Liver (tissue), 9 donors: Measurements from ENCODE around the gene PRKN. TPM values are rescaled to one million over a fixed set of nuclear protein-coding genes. Genes with fewer than 3 reads are reported as not detected.

Experiments
- DNase-seq: peaks from one replicate; pipeline ENCODE4 v3.0.0-alpha.2; 2017; ENCODE audit warnings: low spot score
- H3K27ac ChIP-seq, 2 donors: one replicate each; pipeline ENCODE4 v1.7.0; 2013; ENCODE audit warnings: inconsistent platforms in 2 of 2, low read length in 2 of 2, control low read depth in 1 of 2, low read depth in 1 of 2, mild to moderate bottlenecking in 1 of 2
- H3K27me3 ChIP-seq, 4 donors: one replicate each; pipeline versions ENCODE4 v1.6.1 to v1.7.0; 2013; ENCODE audit warnings: low read length in 3 of 4, inconsistent platforms in 1 of 4, mild to moderate bottlenecking in 1 of 4, moderate library complexity in 1 of 4; ENCODE audit not compliant: control insufficient read depth in 4 of 4, insufficient read depth in 4 of 4
- H3K36me3 ChIP-seq, 4 donors: one replicate each; pipeline versions ENCODE4 v1.6.1 to v1.7.0; 2013; ENCODE audit warnings: low read length in 3 of 4, mild to moderate bottlenecking in 3 of 4, low read depth in 1 of 4, moderate library complexity in 1 of 4; ENCODE audit not compliant: control insufficient read depth in 4 of 4, insufficient read depth in 3 of 4
- H3K4me1 ChIP-seq, 4 donors: one replicate each; pipeline versions ENCODE4 v1.6.1 to v1.7.0; 2013; ENCODE audit warnings: low read length in 3 of 4, mild to moderate bottlenecking in 3 of 4, moderate library complexity in 1 of 4; ENCODE audit not compliant: control insufficient read depth in 4 of 4, insufficient read depth in 4 of 4
- H3K4me3 ChIP-seq, 3 donors: one replicate each; pipeline versions ENCODE4 v1.6.1 to v1.7.0; 2013; ENCODE audit warnings: low read length in 3 of 3, control low read depth in 1 of 3, low read depth in 1 of 3, mild to moderate bottlenecking in 1 of 3
- H3K9ac ChIP-seq, 2 donors: one replicate each; pipeline ENCODE4 v1.7.0; 2013; ENCODE audit warnings: low read length in 2 of 2, mild to moderate bottlenecking in 2 of 2, moderate library complexity in 2 of 2, control low read depth in 1 of 2, low read depth in 1 of 2
- H3K9me3 ChIP-seq, 4 donors: one replicate each; pipeline versions ENCODE4 v1.6.1 to v1.7.0; 2013; ENCODE audit warnings: low read length in 3 of 4; ENCODE audit not compliant: control insufficient read depth in 4 of 4
- FOXA1 ChIP-seq: IDR thresholded peaks from 2 replicates; pipeline ENCODE4 v1.6.1; 2016; ENCODE audit warnings: antibody characterized with exemption
- GABPA ChIP-seq, 2 donors: IDR thresholded peaks in 1 of 2; conservative IDR thresholded peaks in 1 of 2; 2 replicates each; pipeline ENCODE4 v1.6.1; 2016; ENCODE audit warnings: antibody characterized with exemption in 2 of 2, mild to moderate bottlenecking in 1 of 2, moderate library complexity in 1 of 2
- HNF4A ChIP-seq, 2 donors: conservative IDR thresholded peaks; 2 replicates each; pipeline ENCODE4 v1.6.1; 2016; ENCODE audit warnings: antibody characterized with exemption in 2 of 2, mild to moderate bottlenecking in 2 of 2
- HNF4G ChIP-seq: IDR thresholded peaks from 2 replicates; pipeline ENCODE4 v1.6.1; 2016; ENCODE audit warnings: antibody characterized with exemption
- JUND ChIP-seq, 2 donors: IDR thresholded peaks; 2 replicates each; pipeline ENCODE4 v1.6.1; 2016; ENCODE audit warnings: antibody characterized with exemption in 2 of 2
- NR2F2 ChIP-seq: IDR thresholded peaks from 2 replicates; pipeline ENCODE4 v1.6.1; 2016; ENCODE audit warnings: antibody characterized with exemption
- RXRA ChIP-seq, 2 donors: IDR thresholded peaks; 2 replicates each; pipeline ENCODE4 v1.6.1; 2017 to 2018; ENCODE audit warnings: antibody characterized with exemption in 2 of 2, mild to moderate bottlenecking in 1 of 2
- SP1 ChIP-seq: IDR thresholded peaks from 2 replicates; pipeline ENCODE4 v1.6.1; 2018; ENCODE audit warnings: antibody characterized with exemption, mild to moderate bottlenecking
- TAF1 ChIP-seq: conservative IDR thresholded peaks from 2 replicates; pipeline ENCODE4 v1.6.1; 2016; ENCODE audit warnings: antibody characterized with exemption, mild to moderate bottlenecking
- WGBS: extraction: QIAGEN DNeasy Blood & Tissue Kit; methylation state at CpG from one replicate; pipeline ENCODE4 v1.1.7; 2013; 5-methylcytosine and 5-hydroxymethylcytosine counted together
- polyA plus RNA-seq, 2 donors: library from polyadenylated mRNA; stranded (reverse) in 1 of 2; unstranded in 1 of 2; fragments of 200-250 nt in 1 of 2; fragments of >200 nt in 1 of 2; fragmentation: Nextera tagmentation in 1 of 2; extraction: Ambion mirVana in 1 of 2; gene quantifications; one replicate each; pipeline versions ENCODE4 v1.2.1 to v1.2.3, GENCODE V29; 2013 to 2015
- total RNA-seq, 2 donors: library from RNA; depleted of rRNA; stranded (reverse); fragments of >200 nt; gene quantifications; one replicate each; pipeline ENCODE4 v1.2.3, GENCODE V29; 2014
- TF ChIP-seq, protein P1 (sequence below): IDR thresholded peaks from 2 replicates; pipeline ENCODE4 v1.6.1; 2016; ENCODE audit warnings: antibody characterized with exemption
- TF ChIP-seq, protein P2 (sequence below): fragments of 150-350 bp; IDR thresholded peaks from 2 replicates; pipeline ENCODE4 v1.5.1; 2017; ENCODE audit warnings: improper control_type of control experiment, low read depth, low read length; ENCODE audit not compliant: missing input control
- TF ChIP-seq, protein P3 (sequence below): IDR thresholded peaks from 2 replicates; pipeline ENCODE4 v1.6.1; 2016; ENCODE audit warnings: antibody characterized with exemption
- TF ChIP-seq, protein P4 (sequence below): IDR thresholded peaks from 2 replicates; pipeline ENCODE4 v1.6.1; 2016; ENCODE audit warnings: antibody characterized with exemption, mild to moderate bottlenecking
- TF ChIP-seq, protein P5 (sequence below): IDR thresholded peaks from 2 replicates; pipeline ENCODE4 v1.6.1; 2016; ENCODE audit warnings: antibody characterized with exemption
- donor health status: healthy.
- donor health status: healthy.
- donor health status: healthy.
- donor health status: healthy.
- donor health status: healthy.

The PRKN gene
- total and polyA plus RNA-seq, 4 donors, result 0.47 to 4.1 (median 3.2) TPM

DNA sequence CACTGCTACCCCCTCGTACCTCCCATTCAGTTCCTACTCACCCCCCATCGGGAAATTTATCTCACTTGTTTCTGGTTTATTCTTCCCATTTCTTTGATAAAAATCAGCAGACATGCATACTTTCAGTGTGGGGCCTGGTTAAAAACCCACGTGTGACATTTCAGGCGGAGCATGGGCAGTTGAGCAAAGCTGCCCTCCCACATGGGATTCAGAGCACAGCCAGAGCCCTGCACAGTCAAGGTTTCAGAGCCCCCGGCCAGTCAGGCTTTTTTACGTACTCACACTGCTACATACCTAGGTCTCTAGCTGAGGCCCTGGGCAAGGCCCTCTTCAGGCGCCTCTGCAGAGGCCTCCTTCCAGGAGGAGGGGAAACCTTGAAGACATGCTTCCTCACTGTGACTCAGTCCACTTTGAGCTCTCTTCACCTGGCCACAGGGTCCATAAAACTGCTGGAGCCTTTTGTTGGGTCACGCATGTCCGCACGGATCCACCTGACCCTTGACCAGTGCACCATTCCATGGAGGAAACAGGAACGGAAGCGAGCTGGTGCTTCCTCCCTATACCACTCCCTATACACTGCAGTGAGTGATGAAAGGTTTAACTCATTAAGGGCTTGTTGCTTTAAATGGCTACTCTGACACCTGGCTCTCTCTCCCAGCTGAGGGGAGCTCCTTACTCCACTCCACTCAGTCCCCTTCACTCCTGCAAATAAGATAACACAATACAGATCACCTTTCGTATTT lies 713.3 kb downstream of the PRKN start:
- Histone ChIP-seq H3K27me3 (no peaks in the 10 kb centered on the region), H3K36me3 (no peaks in the 10 kb centered on the region), H3K9ac (no peak overlapping the region), H3K27ac (no peak overlapping the region), H3K4me3 (no peak overlapping the region), H3K4me1 (no peaks in the 10 kb centered on the region), H3K9me3 (no peaks in the 10 kb centered on the region)
- 85% methylated on average over 13 of the region's 13 CpGs for WGBS
- DNase-seq, result no peak
- no peak for TF ChIP-seq NR2F2
- no peak for TF ChIP-seq HNF4A (conservative IDR thresholded peaks at IDR 0.05)
- TF ChIP-seq SP1, result no peak
- TF ChIP-seq, protein P1, sequence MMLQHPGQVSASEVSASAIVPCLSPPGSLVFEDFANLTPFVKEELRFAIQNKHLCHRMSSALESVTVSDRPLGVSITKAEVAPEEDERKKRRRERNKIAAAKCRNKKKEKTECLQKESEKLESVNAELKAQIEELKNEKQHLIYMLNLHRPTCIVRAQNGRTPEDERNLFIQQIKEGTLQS, result no peak
- TF ChIP-seq JUND (IDR thresholded peaks at IDR 0.05), result no peak
- TF ChIP-seq, protein P2, sequence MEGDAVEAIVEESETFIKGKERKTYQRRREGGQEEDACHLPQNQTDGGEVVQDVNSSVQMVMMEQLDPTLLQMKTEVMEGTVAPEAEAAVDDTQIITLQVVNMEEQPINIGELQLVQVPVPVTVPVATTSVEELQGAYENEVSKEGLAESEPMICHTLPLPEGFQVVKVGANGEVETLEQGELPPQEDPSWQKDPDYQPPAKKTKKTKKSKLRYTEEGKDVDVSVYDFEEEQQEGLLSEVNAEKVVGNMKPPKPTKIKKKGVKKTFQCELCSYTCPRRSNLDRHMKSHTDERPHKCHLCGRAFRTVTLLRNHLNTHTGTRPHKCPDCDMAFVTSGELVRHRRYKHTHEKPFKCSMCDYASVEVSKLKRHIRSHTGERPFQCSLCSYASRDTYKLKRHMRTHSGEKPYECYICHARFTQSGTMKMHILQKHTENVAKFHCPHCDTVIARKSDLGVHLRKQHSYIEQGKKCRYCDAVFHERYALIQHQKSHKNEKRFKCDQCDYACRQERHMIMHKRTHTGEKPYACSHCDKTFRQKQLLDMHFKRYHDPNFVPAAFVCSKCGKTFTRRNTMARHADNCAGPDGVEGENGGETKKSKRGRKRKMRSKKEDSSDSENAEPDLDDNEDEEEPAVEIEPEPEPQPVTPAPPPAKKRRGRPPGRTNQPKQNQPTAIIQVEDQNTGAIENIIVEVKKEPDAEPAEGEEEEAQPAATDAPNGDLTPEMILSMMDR, result no peak
- no peak for TF ChIP-seq GABPA (IDR thresholded peaks at IDR 0.05 in 1 of 2, conservative IDR thresholded peaks at IDR 0.05 in 1 of 2)
- no peak for TF ChIP-seq RXRA (IDR thresholded peaks at IDR 0.05)
- no peak for TF ChIP-seq TAF1
- TF ChIP-seq, protein P3, sequence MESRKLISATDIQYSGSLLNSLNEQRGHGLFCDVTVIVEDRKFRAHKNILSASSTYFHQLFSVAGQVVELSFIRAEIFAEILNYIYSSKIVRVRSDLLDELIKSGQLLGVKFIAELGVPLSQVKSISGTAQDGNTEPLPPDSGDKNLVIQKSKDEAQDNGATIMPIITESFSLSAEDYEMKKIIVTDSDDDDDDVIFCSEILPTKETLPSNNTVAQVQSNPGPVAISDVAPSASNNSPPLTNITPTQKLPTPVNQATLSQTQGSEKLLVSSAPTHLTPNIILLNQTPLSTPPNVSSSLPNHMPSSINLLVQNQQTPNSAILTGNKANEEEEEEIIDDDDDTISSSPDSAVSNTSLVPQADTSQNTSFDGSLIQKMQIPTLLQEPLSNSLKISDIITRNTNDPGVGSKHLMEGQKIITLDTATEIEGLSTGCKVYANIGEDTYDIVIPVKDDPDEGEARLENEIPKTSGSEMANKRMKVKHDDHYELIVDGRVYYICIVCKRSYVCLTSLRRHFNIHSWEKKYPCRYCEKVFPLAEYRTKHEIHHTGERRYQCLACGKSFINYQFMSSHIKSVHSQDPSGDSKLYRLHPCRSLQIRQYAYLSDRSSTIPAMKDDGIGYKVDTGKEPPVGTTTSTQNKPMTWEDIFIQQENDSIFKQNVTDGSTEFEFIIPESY, result no peak
- TF ChIP-seq, protein P4, sequence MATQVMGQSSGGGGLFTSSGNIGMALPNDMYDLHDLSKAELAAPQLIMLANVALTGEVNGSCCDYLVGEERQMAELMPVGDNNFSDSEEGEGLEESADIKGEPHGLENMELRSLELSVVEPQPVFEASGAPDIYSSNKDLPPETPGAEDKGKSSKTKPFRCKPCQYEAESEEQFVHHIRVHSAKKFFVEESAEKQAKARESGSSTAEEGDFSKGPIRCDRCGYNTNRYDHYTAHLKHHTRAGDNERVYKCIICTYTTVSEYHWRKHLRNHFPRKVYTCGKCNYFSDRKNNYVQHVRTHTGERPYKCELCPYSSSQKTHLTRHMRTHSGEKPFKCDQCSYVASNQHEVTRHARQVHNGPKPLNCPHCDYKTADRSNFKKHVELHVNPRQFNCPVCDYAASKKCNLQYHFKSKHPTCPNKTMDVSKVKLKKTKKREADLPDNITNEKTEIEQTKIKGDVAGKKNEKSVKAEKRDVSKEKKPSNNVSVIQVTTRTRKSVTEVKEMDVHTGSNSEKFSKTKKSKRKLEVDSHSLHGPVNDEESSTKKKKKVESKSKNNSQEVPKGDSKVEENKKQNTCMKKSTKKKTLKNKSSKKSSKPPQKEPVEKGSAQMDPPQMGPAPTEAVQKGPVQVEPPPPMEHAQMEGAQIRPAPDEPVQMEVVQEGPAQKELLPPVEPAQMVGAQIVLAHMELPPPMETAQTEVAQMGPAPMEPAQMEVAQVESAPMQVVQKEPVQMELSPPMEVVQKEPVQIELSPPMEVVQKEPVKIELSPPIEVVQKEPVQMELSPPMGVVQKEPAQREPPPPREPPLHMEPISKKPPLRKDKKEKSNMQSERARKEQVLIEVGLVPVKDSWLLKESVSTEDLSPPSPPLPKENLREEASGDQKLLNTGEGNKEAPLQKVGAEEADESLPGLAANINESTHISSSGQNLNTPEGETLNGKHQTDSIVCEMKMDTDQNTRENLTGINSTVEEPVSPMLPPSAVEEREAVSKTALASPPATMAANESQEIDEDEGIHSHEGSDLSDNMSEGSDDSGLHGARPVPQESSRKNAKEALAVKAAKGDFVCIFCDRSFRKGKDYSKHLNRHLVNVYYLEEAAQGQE, result no peak

DNA sequence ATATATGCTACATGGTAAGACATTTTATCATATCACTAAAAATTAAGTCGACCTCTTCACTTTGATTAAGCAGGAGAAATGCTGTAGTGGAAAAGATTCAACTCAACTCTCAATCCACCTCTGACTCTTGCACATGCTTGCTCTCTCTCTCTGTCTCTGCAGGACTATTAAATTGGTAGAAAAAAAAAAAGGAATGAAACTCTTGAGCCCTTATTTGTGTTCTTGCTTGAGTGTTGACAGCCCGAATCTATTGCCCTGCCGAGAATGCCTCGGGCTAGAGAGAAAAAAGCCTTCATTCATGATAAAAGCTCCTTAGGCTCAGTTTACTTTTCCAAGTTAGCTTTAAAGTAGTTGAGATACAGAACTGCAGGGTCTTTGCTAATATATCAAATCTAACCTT lies 722.2 kb downstream of the PRKN start:
- no peaks in the 10 kb centered on the region for H3K9me3 ChIP-seq
- H3K27ac ChIP-seq, result no peak overlapping the region
- H3K27me3 ChIP-seq, result no peaks in the 10 kb centered on the region
- H3K36me3 ChIP-seq, result no peaks in the 10 kb centered on the region
- TF ChIP-seq, protein P5, sequence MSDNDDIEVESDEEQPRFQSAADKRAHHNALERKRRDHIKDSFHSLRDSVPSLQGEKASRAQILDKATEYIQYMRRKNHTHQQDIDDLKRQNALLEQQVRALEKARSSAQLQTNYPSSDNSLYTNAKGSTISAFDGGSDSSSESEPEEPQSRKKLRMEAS, result no peak
- TF ChIP-seq, protein P1, result no peak
- TF ChIP-seq HNF4G (no peak), FOXA1 (no peak)
- TF ChIP-seq, protein P4, result no peak
- TF ChIP-seq, protein P2, result no peak
- H3K4me3 ChIP-seq, result no peak overlapping the region
- 82% methylated on average over 4 of the region's 4 CpGs for WGBS
- H3K9ac ChIP-seq, result no peak overlapping the region
- no peak for DNase-seq
- H3K4me1 ChIP-seq, result no peaks in the 10 kb centered on the region
